ENCODE results near the gene GRIK1. TPM values are rescaled to one million over a fixed set of nuclear protein-coding genes. Genes with fewer than 3 reads are reported as not detected.

The GRIK1 gene
- total RNA-seq, 1 donor = not detected

DNA sequence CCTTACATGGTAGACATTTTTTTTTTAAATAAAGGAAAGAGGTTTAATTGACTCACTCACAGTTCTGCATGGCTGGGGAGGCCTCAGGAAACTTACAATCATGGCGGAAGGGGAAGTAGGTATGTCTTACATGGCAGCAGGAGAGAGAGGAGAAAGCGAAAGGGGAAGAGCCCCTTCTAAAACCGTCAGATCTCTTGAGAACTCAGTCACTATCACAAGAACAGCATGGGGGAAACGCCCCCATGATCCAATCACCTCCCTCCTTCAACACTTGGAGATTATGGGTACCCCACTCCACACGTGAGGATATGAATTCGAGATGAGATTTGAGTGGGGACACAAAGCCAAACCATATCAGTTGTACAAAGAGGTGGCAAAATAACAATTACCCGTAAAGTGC, 301.7 kb downstream of the GRIK1 start:
- Histone ChIP-seq H3K4me3 (ENCODE audit: insufficient read depth, low read length) (no peak overlapping the region), H3K27ac (ENCODE audit: low read depth, low read length) (no peak overlapping the region), H3K36me3 (ENCODE audit: insufficient read depth, low read length) (no peaks in the 10 kb centered on the region), H3K79me2 (ENCODE audit: insufficient read depth, low read length) (no peaks in the 10 kb centered on the region), H2AFZ (ENCODE audit: low read length) (no peak overlapping the region), H3K4me2 (ENCODE audit: insufficient read depth, low read length) (no peak overlapping the region), H3K9me3 (ENCODE audit: low read depth, low read length) (no peaks in the 10 kb centered on the region), H4K20me1 (ENCODE audit: insufficient read depth, low read length) (no peaks in the 10 kb centered on the region), H3K4me1 (ENCODE audit: insufficient read depth, low read length) (no peaks in the 10 kb centered on the region), H3K27me3 (ENCODE audit: insufficient read depth, low read length) (no peaks in the 10 kb centered on the region)
- no peak for DNase-seq (ENCODE audit: insufficient read length, low spot score, missing footprints)
- TF ChIP-seq, protein P1, sequence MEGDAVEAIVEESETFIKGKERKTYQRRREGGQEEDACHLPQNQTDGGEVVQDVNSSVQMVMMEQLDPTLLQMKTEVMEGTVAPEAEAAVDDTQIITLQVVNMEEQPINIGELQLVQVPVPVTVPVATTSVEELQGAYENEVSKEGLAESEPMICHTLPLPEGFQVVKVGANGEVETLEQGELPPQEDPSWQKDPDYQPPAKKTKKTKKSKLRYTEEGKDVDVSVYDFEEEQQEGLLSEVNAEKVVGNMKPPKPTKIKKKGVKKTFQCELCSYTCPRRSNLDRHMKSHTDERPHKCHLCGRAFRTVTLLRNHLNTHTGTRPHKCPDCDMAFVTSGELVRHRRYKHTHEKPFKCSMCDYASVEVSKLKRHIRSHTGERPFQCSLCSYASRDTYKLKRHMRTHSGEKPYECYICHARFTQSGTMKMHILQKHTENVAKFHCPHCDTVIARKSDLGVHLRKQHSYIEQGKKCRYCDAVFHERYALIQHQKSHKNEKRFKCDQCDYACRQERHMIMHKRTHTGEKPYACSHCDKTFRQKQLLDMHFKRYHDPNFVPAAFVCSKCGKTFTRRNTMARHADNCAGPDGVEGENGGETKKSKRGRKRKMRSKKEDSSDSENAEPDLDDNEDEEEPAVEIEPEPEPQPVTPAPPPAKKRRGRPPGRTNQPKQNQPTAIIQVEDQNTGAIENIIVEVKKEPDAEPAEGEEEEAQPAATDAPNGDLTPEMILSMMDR (IDR thresholded peaks at IDR 0.05; ENCODE audit: extremely low read depth, low read depth, low read length) = no peak

DNA sequence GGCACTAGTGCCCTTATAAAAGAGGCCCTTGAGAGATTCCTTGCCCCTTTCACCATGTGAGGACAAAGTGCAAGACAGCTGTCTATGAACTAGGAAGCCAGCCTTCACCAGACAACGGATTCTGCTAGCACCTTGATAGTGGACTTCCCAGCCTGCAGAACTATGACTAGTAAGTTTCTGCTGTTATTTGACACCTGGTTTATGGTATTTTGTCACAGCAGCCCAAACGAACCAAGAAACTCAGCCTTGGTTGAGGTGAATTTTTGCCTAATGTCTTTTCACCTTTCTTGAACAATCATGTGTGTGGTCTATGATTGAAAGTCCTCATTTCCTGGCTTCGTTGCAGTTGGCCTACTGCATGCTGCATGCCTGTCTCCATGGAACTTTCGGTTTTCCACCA, 302.2 kb downstream of the GRIK1 start:
- Histone ChIP-seq H3K4me3 (ENCODE audit: insufficient read depth, low read length) (no peak overlapping the region), H3K79me2 (ENCODE audit: insufficient read depth, low read length) (no peaks in the 10 kb centered on the region), H2AFZ (ENCODE audit: low read length) (no peak overlapping the region), H3K9me3 (ENCODE audit: low read depth, low read length) (no peaks in the 10 kb centered on the region), H3K36me3 (ENCODE audit: insufficient read depth, low read length) (no peaks in the 10 kb centered on the region), H3K4me1 (ENCODE audit: insufficient read depth, low read length) (no peaks in the 10 kb centered on the region), H3K27me3 (ENCODE audit: insufficient read depth, low read length) (no peaks in the 10 kb centered on the region), H3K4me2 (ENCODE audit: insufficient read depth, low read length) (no peak overlapping the region), H4K20me1 (ENCODE audit: insufficient read depth, low read length) (no peaks in the 10 kb centered on the region), H3K27ac (ENCODE audit: low read depth, low read length) (no peak overlapping the region)
- TF ChIP-seq, protein P1 (IDR thresholded peaks at IDR 0.05; ENCODE audit: extremely low read depth, low read depth, low read length) = no peak
- DNase-seq (ENCODE audit: insufficient read length, low spot score, missing footprints) = no peak

DNA sequence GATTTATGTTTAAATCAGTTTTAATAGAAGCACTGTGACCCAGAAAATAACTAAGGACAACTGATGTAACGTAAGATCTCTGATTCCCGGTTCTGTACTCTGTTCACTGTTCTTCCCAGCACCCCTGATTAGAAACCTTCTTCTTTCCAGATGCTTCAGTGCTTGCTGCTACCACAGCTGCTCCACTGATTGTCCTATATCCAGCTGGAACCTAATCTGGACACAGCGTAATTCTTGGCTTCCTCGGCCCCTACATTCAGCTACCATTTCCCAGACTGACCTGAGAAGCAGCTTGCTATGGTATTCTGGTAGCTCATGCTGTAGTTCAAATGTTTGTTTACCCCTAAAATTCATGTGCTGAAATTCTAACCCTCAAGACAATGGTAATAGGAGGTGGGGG, 302.7 kb downstream of the GRIK1 start:
- Histone ChIP-seq H3K4me1 (ENCODE audit: insufficient read depth, low read length) (no peaks in the 10 kb centered on the region), H3K79me2 (ENCODE audit: insufficient read depth, low read length) (no peaks in the 10 kb centered on the region), H3K27ac (ENCODE audit: low read depth, low read length) (no peak overlapping the region), H3K4me3 (ENCODE audit: insufficient read depth, low read length) (no peak overlapping the region), H3K9me3 (ENCODE audit: low read depth, low read length) (no peaks in the 10 kb centered on the region), H3K4me2 (ENCODE audit: insufficient read depth, low read length) (no peak overlapping the region), H2AFZ (ENCODE audit: low read length) (no peak overlapping the region), H3K27me3 (ENCODE audit: insufficient read depth, low read length) (no peaks in the 10 kb centered on the region), H3K36me3 (ENCODE audit: insufficient read depth, low read length) (no peaks in the 10 kb centered on the region), H4K20me1 (ENCODE audit: insufficient read depth, low read length) (no peaks in the 10 kb centered on the region)
- DNase-seq (ENCODE audit: insufficient read length, low spot score, missing footprints) = no peak
- TF ChIP-seq, protein P1 (IDR thresholded peaks at IDR 0.05; ENCODE audit: extremely low read depth, low read depth, low read length) = no peak

DNA sequence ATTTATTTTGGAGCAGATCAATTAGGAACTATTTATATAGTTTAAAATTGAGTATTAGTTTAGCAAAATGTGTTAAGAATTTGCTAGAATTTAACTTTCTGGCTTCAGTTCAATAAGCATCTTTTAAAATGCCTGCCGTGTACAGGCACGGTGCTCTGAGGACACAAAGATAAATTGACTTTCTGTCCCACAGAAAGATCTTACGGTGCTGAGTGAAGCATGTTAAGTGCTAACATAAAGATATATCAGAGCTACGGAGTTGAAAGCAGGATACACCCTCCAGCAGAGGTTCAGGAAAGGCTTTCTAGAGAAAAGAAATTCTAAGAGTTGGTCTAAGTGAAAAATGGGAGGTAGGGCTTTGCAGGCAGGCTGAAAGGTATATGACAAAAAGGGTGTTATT, 305.4 kb downstream of the GRIK1 start:
- H2AFZ ChIP-seq (ENCODE audit: low read length) = no peak overlapping the region
- H3K4me2 ChIP-seq (ENCODE audit: insufficient read depth, low read length) = no peak overlapping the region
- DNase-seq (ENCODE audit: insufficient read length, low spot score, missing footprints) = peak; percentile 15
- H3K79me2 ChIP-seq (ENCODE audit: insufficient read depth, low read length) = no peaks in the 10 kb centered on the region
- no peaks in the 10 kb centered on the region for H4K20me1 ChIP-seq (ENCODE audit: insufficient read depth, low read length)
- H3K9me3 ChIP-seq (ENCODE audit: low read depth, low read length) = no peaks in the 10 kb centered on the region
- no peaks in the 10 kb centered on the region for H3K36me3 ChIP-seq (ENCODE audit: insufficient read depth, low read length)
- no peaks in the 10 kb centered on the region for H3K27me3 ChIP-seq (ENCODE audit: insufficient read depth, low read length)
- no peak overlapping the region for H3K4me3 ChIP-seq (ENCODE audit: insufficient read depth, low read length)
- TF ChIP-seq, protein P1 (IDR thresholded peaks at IDR 0.05; ENCODE audit: extremely low read depth, low read depth, low read length) = no peak
- no peak overlapping the region for H3K27ac ChIP-seq (ENCODE audit: low read depth, low read length)
- no peaks in the 10 kb centered on the region for H3K4me1 ChIP-seq (ENCODE audit: insufficient read depth, low read length)
